Inferior parietal cortex (tissue), 1 donor: ENCODE measurements around the gene MACROD2.

Experiments used
- DNase-seq: peaks from one replicate; pipeline ENCODE4 v3.0.0-alpha.2; 2016; ENCODE audit errors: extremely low spot score

Gene MACROD2

DNA sequence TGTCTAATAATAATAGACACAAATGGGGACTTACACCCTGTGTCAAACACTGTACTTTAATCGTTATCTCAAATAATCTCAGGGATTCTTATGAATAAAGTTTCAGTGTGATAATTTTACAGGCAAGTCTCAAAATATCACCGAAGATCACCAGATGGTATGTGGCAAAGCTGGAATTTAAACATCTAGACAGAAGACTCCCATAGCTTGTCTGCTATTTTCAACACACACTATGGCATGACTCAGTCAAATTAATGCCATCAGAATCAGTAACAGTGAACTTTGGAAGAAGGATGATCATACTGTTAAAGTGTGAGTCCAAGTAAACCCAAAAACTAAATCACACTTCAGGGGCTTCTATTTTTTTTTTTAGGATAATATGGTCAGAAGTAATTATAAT is 1209.7 kb downstream of the MACROD2 start:
- peak; percentile 43 for DNase-seq

DNA sequence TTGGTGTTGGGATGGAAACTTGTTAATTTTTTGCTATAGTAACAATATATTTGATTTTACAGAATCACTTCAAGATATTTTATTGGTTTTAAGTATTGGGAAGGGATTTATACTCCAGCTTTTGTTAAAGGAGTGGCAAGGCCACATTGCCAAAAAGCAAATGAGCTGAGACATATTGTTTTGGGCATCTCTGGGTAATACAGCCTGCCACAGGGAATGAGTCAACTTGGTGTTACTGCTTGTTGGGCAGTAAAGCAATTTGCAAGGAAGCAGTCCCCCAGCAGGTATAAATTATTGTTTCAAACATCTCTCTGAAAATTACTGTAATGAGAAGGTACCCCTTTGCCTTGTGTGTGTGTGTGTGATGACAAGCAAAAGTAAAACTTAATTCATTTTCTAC is 1210.4 kb downstream of the MACROD2 start:
- DNase-seq = no peak

DNA sequence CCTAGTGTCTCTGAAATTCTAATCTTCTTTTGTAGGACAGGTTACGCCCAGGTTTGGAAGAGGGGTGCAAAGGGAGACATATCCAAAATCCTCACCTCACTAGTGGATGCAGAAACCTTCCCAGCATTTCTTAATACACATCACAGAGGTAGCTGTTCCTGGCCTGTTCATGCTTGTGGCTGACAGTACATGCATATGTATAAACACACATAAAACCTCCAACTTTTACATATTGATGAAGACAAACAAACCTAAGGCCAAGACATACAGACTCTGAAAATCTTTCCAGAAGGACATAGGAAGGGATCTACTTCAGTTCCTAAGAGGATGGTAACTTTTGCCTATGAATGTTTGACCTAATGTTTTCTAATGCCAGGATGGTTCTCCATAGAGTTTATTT is 1214.2 kb downstream of the MACROD2 start:
- no peak for DNase-seq

DNA sequence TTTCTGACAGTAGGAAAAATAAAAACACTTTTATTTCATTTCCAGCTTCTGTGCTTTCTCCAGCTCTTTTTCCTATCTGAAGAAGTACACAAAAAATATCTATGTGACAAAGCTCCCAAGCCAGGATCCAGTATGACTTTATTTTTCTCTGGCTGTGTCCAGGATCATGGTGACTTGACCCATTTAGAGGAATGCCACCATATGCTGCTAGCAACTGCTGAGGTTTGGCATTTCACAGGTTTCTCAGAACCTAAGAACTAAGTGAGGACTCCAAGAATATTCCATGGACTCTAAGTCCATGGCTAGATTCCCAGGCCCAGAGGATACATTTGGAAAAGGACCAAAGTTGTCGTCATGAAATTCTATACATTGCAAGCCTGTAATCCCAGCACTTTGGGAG is 1218.7 kb downstream of the MACROD2 start:
- no peak for DNase-seq

DNA sequence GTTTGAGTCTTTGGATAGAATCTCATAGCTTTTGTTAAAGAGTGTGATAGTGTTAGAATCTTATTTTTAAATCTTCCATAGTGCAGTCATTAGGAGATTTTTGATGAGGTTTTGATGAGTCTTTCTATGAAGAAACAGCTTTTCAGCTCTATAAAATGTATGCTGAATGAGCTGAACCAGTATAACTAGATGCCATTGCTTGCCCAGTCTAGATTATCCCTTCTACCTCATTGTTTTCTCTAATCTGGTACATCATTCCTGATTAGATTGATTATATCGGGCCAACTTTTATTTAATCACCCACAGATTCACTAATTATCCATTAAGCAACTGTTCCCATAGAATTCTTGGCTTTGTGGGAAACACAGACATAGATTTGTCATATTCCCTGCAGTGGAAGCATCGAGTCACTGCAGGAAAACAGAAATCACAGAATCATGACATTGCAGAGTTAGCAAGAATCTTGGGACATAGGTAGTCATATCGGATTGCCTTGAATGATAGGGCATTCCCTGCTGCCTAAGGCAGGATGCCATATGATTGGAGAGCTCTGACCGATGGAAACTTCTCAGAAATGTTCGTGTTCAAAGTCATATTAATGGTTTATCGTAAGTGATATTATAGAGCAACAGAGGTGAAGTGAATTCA is 1224.8 kb downstream of the MACROD2 start:
- DNase-seq = no peak

DNA sequence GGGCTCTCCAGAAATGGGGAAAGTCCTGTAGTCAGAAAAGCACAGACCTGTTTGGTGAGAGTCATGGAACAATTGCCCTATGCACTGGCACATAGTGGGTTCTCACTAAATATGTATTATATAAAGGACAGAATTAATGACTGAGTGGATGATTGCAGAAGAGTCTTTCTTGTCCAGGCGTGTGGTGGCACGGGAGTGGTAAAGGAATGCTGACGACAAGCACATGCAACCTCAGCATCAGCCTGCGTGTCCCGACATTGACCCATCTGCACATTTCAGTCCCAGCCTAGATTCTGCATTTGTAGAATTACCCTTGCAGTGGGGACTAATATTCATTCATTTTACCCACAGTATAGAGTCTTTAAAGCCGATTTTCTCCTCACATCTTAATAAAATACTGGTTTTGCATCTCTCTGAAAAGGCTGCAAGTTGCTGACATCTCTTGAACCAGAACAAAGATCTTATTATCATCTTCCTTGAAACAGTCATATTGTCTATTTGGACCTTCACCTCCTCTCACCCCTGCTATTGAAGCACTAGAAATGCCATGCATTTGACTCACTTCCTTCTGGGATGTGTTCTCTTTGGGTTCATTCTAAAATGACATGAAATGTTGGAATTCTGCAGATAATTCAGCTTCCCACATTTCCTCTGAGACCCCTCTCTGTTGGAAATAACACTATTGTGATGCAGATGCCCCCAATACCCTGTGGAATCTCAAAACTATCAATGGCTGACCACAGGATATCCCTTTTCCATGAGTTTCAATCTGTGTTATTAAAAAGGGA is 1225.7 kb downstream of the MACROD2 start:
- no peak for DNase-seq

DNA sequence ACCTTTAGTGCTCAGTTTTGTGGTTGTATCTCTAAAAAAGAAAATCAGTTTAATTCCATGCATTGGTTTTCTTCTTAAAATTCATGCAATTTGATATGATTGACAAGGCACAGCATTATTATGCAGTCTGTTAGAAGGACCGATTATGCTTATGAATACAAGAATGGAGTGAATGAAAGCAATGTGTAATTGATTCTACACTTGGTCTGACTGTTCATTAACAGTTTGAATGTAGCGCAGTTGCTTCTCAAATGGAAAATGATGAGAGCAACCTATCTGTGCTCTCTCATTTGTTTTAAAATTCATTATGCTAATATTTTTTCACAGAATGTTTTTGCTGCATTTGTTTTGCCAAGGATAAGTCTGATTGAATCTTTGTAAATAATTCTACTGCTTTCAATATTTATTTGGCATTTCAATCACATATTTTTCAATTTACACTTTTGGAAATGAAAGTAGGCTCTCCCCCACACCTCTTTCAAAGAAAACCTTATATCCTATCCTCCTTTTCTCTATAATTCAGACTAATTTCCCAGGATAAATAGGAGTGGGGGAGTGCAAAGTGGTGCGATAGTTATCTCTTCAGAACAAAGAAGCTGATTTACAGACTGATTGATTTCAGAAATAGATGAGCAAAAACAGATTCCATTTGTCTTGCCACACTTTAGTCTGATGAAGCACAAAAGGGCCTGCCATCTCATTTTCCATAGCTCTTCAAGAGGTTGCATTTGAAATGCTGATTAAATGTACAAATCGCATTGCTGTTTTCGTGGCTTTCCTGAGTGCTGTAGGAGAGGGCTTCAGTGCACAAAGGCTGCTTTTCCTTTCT is 1227.4 kb downstream of the MACROD2 start:
- DNase-seq = no peak

DNA sequence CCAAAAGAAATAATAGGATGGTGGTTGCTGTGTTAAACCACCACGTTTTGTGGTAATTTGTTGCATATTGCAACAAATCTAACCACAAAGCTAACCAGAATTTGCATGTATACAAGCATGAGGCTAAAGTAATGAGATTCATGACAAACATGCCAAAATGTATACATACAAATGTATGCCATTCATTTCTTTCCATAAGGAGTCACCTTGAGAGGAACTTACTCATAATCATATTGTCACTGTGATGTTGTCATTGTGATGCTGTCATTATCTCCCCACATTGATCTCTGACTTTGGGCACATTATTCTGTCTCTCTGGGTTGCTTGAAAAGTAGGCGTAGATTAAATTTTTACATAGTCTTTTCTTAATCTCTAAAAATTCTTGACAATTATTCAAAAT is 1228.9 kb downstream of the MACROD2 start:
- no peak for DNase-seq

DNA sequence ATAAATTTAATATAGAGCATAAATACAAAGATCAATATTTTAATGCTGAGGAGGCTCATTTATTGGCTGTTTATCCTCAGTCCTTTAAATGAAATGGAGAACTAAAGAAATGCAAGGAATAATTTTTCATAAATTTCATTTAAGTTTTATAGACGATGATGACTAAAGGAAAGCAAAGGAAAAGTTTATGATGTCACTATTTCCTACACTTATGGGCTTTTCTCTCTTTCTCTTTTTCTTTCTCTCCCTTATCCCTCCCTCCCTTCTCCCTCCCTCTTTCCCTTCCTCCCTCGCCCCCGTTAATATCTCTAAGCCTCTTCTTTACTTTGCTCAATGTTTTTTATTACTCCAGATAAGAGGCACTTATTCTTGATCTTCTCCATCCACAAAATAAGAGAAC is 1231.8 kb downstream of the MACROD2 start:
- no peak for DNase-seq

DNA sequence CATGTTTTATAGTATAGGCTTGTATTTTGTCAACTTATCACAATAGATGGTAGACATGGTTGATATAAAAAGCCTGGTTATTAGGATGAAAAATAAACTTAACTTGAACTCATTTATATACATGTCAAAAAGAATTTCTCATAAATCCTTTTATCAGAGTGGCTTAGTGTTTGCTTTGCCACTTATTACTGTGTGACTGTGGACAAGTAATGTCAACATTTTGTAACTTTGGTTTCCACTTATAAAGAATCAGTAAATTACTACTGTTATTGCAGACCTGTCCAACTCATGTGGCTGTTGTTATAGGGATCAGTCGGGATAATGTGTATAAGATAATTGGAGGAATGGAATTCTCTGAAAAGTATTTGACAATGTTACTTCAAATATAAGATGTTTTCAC is 1236.9 kb downstream of the MACROD2 start:
- DNase-seq = no peak

DNA sequence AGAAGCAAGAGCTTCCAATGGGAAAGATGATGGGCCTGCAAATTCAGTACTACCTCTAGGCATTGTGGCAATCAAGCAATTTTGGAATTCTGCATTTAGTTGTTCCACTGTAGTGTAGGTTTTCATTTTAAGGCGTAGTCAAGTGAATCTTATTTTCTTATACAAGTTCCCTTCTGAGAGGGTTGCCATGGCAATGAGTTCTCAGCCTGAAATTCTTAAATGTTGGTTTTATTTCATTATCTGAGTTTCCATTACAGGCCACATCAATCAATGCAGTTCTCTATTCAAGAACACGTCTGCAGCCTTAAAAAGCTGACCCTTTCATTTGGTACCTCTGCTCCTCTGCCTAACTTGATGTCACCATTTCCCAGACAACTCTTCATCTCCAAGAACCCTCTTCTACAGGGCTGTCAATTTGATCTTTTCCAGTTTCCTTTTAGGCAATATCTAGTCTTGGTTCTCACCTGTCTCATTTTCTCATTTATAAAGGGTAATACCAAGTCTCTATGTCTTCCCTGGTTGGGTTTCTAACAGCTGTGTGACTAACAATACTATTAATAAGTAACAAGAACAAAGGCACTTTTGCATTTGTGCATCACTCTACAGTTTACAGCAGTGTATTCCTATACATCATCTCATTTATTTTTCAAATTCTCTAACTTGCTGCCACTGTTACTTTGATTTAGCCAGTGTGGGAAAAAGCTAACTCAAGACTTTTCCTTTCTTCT is 1240.3 kb downstream of the MACROD2 start:
- DNase-seq = no peak

DNA sequence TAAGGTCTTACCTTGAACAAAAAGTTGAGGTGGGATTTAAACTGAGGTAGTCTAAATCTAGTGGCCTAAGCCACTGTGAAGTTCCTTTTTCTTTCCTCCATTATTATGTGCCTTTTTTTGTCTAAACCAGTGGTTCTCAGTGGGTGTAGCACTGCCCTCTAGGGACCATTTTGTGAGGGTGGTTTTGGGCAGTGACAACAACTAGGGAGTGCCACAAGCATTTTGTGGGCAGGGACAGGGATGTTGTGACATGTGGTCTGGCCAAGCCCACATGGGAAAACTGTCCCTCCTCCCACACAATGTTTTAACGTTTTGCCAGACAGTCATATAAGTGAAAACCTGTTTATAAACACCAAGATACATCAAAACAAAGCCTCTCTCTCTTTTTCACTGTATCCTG is 1241.5 kb downstream of the MACROD2 start:
- no peak for DNase-seq

DNA sequence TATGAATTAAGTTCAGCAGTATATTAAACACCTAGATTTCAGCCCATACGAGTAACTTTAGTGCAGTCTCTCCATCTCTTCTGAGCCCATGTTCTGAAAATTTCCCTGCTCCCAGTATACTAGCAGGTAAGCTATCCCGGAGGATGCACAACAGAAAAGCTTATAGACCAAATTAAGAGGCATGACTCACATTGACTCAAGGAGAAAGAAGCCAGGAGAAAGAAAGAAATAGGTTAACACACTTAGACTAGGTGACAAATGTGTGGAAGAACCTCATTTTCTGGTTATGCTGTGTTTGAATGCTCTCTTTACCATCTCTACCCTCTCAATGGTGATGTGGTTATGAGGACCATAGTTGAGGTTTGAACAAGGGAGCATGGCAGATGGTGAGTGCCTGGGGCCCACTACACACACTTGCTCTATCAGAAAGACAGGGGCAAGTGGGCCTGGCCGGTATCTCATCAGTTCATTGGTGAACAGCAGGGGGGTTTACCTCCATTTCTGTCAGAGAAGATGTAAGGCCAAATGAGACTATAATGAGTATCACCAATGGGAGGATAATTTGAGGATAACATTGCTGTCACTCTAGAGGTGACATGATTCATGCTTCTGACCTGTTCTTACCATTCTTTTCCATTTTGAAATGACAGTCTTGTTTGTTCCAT is 1244.4 kb downstream of the MACROD2 start:
- no peak for DNase-seq

DNA sequence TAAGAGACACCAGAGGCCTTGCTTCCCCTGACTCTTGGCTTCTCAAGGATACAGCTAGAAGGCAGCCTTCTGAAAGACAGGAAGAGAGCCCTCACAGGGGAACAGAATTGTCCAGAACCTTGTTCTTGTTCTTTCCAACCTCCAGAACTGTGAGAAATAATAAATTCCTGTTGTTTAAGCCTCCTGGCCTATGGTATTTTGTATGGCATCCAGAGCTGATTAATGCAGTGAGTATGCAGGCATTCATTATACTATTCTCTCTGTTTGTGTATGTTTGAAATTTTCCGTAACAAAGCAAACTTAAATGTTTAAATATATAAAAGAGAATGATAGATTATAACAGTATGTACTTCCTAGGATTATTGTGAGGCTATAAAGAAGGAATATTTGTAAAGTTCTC is 1245.5 kb downstream of the MACROD2 start:
- no peak for DNase-seq

DNA sequence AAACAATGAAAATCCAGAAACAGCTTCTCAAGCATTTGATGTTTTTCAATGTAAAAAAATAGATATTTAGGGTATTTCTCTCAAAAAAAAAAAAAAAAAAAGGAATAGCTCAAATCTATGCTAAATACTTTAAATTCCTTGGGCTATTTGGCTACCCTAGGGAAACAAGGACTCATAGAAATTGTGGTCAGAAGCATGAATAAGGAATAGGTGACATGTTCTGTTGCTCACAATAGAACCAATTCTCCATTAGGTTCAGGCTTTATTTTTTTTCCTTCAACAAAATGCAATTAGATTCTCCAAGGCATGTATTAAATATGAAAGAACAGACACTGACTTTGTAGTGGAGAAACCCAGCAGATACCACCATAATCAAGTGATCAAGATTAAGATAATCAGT is 1246.4 kb downstream of the MACROD2 start:
- DNase-seq = no peak

DNA sequence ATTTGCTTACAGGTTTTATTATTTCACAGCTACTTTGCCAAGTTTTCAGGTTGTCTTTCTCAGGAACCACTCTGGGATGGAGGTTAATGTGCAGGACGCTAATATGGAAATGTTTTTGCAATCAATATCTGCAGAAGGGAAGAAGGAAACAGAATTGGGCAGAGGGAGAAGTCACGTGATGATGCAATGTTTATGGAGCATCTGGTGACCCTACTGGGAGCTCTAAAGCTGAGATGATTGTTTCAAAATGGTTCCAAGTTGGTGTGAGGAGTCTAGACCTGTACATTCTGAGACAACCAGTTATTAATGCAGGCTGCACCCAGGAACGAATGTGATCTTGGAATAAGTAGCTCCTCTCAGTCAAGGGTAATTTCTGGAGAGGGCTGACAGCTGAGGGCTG is 1247.5 kb downstream of the MACROD2 start:
- DNase-seq = no peak

DNA sequence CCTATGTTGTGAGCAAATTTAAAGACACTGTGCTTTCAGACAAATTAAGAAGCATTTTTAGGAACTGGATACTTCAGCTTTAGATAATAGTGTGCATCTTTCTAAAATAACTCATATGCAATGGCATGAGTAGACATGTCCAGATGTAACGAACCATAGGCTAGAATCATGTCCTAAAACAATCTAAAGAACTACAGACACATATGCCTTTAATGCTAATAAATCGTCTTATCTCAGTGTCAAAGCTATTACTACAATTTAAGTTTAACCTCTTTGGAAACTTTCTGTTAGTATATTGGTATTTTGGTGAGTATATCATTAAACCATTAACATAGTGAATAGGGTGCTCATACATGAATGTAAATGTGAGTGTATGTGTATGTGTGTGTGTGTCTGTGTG is 1250.6 kb downstream of the MACROD2 start:
- no peak for DNase-seq

DNA sequence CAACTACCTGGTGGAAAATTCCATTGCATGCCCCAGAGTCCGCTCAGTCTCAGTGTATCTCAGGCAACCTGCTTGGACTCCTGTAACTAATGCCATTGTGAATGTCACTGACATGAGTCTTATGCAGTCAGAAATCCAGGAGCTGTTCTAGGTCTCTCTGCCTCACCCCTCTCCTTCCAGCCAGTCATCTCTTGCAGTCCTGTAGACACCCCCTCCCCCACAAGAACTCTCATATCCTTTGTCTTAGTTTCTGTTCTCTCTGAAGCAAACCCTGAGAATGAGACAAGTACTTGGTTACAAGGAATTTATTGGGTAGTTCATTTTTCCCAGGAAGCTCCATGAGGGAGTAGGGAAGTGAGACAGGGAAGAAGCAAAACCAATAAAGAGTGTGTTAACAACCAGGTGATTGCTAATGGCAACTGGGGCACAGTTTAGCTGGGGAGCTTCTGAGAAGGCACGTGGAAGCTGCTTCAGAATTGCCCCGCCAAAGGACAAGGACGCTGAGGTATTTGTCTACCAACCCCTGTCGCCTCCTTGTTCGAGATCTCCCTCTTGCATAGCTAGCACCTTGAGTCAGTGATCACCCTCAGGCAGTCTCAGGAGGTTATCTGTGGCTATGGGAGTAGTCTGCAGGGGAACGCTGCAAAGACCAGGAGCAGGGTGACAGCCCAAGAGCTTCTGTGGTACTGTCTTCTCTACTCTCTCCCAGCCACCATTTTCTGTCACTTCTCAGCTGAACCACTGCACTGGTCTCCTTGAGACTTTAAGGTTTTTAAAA is 1253.5 kb downstream of the MACROD2 start:
- no peak for DNase-seq

DNA sequence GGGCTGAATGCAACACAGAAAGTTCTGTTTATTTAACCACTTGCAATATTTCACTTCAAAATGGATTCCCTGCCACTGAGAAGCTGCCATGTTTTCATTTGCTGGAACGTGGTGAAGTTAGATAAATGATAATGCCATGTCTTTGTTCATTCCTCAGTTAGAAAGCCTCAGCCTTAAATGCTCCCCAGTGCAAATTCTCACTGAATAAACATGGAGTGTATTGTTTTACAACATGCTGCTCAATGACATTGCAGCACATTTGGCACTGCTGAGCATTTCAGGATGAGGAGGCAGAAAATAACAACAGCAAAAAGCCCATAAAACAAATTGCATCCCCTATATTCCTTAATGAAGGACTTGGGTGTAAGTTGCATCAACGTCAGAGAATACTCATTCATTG is 1255.9 kb downstream of the MACROD2 start:
- DNase-seq = no peak

DNA sequence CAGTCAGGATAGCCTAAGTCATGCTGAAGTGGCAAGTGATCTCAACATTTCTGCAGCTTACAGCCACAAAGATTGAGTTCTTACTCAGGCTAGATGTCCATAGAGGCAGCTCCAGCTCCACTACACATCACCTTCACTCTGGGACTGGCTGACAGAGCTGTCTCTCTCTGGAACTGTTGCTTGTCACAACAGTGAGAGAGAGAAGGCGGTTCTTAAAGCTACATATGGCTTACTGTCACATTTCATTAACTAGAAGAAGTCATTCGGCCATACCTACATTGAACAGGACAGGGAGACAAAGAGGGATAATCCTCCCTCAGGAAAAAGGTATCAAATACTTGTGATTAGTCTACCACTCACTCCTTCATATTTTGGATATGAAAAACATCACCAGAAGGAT is 1257.0 kb downstream of the MACROD2 start:
- no peak for DNase-seq

DNA sequence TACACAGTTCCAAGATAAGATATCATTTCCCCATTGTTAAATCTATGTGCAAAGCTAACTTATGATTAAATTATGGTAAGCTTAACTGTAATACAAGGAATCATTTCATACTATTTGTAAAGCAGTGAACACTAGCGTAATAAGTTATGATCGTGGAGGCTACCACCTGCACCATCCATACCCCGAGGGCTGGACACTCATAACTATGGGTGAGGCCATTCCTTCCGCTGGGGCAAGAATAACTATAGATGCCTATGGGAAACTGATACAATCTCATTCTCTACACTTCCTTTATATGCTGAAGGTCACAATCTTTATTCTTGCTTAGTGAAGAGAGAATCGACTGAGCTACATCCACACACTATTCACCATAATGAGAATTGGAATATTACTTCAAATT is 1258.1 kb downstream of the MACROD2 start:
- DNase-seq = no peak
